Coronary artery (tissue), 2 donors: ENCODE measurements around the gene FIBIN.

ENCODE experiments used
- DNase-seq: peaks from one replicate; pipeline ENCODE4 v3.0.0-alpha.2; 2017; ENCODE audit warnings: low spot score
- H3K27ac ChIP-seq, 2 donors: fragments of 200-600 bp; sonication (generic); one replicate each; pipeline ENCODE4 v1.5.1; 2016 to 2019
- H3K4me3 ChIP-seq: fragments of 200-600 bp; sonication (generic); 2 replicates; pipeline ENCODE4 v1.5.1; 2016; ENCODE audit warnings: mild to moderate bottlenecking, moderate library complexity
- CTCF ChIP-seq: fragments of 200-600 bp; sonication (generic); IDR thresholded peaks from one replicate; pipeline ENCODE4 v1.5.1; 2019; ENCODE audit warnings: antibody characterized with exemption

The FIBIN gene

GRCh38 chr11:26993965-26994457 lies at the start of gene FIBIN:
FIBIN (plus strand) TSS chr11:26994112; CDS start chr11:26994527, 415 bp downstream.
- DNase-seq = peak; percentile 79
- H3K27ac ChIP-seq = peak within 1 kb of the TSS; percentile 93 to 97
- peak within 1 kb of the TSS; percentile 90 for H3K4me3 ChIP-seq
- no peak for TF ChIP-seq CTCF

- Histone ChIP-seq H3K27ac (no peak overlapping the region), H3K4me3 (no peak overlapping the region)
- no peak for TF ChIP-seq CTCF
- no peak for DNase-seq
Observed at GRCh38 chr11:26944866-26945664, 48.8 kb upstream of the FIBIN start.

- TF ChIP-seq CTCF = no peak
- H3K27ac ChIP-seq = no peak overlapping the region
- no peak for DNase-seq
- H3K4me3 ChIP-seq = no peak overlapping the region
Observed at GRCh38 chr11:26946257-26946716, 47.6 kb upstream of the FIBIN start.

- H3K27ac ChIP-seq = peak overlapping the region; percentile 37 to 59
- peak; percentile 86 for DNase-seq
- no peak for TF ChIP-seq CTCF
- no peak overlapping the region for H3K4me3 ChIP-seq
Observed at GRCh38 chr11:26947379-26947844, 46.5 kb upstream of the FIBIN start.

- DNase-seq = no peak
- peak overlapping the region; percentile 37 to 59 for H3K27ac ChIP-seq
- TF ChIP-seq CTCF = no peak
Observed at GRCh38 chr11:26947904-26948639, 45.8 kb upstream of the FIBIN start.

GRCh38 chr11:26948881-26949280 lies 45.0 kb upstream of the FIBIN start:
- Histone ChIP-seq H3K27ac (peak overlapping the region in 1 of 2 donors; percentile 59), H3K4me3 (no peak overlapping the region)
- no peak for TF ChIP-seq CTCF
- no peak for DNase-seq

More at GRCh38 chr11:26947904-26948639, 45.8 kb upstream of the FIBIN start:
- H3K4me3 ChIP-seq = no peak overlapping the region
